ENCODE results near the gene COL5A1. TPM values are rescaled to one million over a fixed set of nuclear protein-coding genes. Genes with fewer than 3 reads are reported as not detected.

The COL5A1 gene
- total RNA-seq, 4 donors from 2014 or later = 51.9 to 78.3 (median 62.4) TPM

- H3K4me3 ChIP-seq = no peak overlapping the region
- H3K9me3 ChIP-seq = no peaks in the 10 kb centered on the region
- no peak overlapping the region for H3K27ac ChIP-seq
- DNase-seq (ENCODE audit: low spot score in 2 of 2) = no peak
- peaks cover 0 to 1% (median 0%) of the 10 kb centered on the region in 4 donors for H3K4me1 ChIP-seq
- 88 to 91% methylated on average over 6 to 7 of the region's 9 CpGs for WGBS, 2 donors
- no peaks in the 10 kb centered on the region for H3K27me3 ChIP-seq
- TF ChIP-seq POLR2A (IDR thresholded peaks at IDR 0.05) (no peak), EP300 (IDR thresholded peaks at IDR 0.05) (no peak)
- TF ChIP-seq, protein P1, sequence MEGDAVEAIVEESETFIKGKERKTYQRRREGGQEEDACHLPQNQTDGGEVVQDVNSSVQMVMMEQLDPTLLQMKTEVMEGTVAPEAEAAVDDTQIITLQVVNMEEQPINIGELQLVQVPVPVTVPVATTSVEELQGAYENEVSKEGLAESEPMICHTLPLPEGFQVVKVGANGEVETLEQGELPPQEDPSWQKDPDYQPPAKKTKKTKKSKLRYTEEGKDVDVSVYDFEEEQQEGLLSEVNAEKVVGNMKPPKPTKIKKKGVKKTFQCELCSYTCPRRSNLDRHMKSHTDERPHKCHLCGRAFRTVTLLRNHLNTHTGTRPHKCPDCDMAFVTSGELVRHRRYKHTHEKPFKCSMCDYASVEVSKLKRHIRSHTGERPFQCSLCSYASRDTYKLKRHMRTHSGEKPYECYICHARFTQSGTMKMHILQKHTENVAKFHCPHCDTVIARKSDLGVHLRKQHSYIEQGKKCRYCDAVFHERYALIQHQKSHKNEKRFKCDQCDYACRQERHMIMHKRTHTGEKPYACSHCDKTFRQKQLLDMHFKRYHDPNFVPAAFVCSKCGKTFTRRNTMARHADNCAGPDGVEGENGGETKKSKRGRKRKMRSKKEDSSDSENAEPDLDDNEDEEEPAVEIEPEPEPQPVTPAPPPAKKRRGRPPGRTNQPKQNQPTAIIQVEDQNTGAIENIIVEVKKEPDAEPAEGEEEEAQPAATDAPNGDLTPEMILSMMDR (IDR thresholded peaks at IDR 0.05) = no peak
- peaks cover 0 to 79% (median 4%) of the 10 kb centered on the region in 3 donors for H3K36me3 ChIP-seq
Observed at GRCh38 chr9:134791009-134791408, 149.4 kb downstream of the COL5A1 start.

DNA sequence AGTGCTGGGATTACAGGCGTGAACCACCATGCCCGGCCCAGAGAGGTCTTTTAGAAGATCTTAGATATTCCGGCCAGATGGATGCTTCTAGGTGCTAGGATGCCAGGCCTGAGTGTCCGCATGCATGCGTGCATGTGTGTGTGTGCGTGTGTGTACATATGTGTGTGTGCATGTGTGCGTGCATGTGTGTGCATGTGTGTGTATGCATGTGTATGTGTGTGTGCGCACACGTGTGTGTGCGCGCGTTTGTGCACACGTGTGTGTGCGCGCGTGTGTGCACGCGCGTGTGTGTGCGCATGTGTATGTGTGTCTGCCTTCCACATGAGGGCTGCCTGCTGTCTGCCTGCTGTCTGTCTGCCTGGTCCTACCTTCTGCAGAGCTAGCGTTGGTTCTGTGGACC is 151.0 kb downstream of the COL5A1 start:
- H3K4me1 ChIP-seq = peaks cover 0 to 8% (median 0%) of the 10 kb centered on the region in 4 donors
- H3K36me3 ChIP-seq = peaks cover 0 to 79% (median 4%) of the 10 kb centered on the region in 3 donors
- H3K4me3 ChIP-seq = no peak overlapping the region
- H3K27me3 ChIP-seq = no peaks in the 10 kb centered on the region
- no peak for DNase-seq (ENCODE audit: low spot score in 2 of 2)
- no peak overlapping the region for H3K27ac ChIP-seq
- no peaks in the 10 kb centered on the region for H3K9me3 ChIP-seq
- TF ChIP-seq EP300 (IDR thresholded peaks at IDR 0.05) = no peak
- TF ChIP-seq, protein P1 (IDR thresholded peaks at IDR 0.05) = no peak
- TF ChIP-seq POLR2A (IDR thresholded peaks at IDR 0.05) = no peak
- 60 to 82% methylated on average over 9 to 17 of the region's 21 CpGs for whole genome bisulfite sequencing, 2 donors

- Histone ChIP-seq H3K27me3 (no peaks in the 10 kb centered on the region), H3K4me1 (peaks cover 0 to 8% (median 0%) of the 10 kb centered on the region in 4 donors), H3K4me3 (no peak overlapping the region), H3K9me3 (no peaks in the 10 kb centered on the region), H3K36me3 (peaks cover 0 to 87% (median 4%) of the 10 kb centered on the region in 3 donors), H3K27ac (no peak overlapping the region)
- no peak for TF ChIP-seq POLR2A (IDR thresholded peaks at IDR 0.05)
- TF ChIP-seq, protein P1 (IDR thresholded peaks at IDR 0.05) = no peak
- no peak for DNase-seq (ENCODE audit: low spot score in 2 of 2)
- 82 to 85% methylated on average over 23 of the region's 23 CpGs for WGBS, 2 donors
Observed at GRCh38 chr9:134793288-134794188, 151.9 kb downstream of the COL5A1 start.

DNA sequence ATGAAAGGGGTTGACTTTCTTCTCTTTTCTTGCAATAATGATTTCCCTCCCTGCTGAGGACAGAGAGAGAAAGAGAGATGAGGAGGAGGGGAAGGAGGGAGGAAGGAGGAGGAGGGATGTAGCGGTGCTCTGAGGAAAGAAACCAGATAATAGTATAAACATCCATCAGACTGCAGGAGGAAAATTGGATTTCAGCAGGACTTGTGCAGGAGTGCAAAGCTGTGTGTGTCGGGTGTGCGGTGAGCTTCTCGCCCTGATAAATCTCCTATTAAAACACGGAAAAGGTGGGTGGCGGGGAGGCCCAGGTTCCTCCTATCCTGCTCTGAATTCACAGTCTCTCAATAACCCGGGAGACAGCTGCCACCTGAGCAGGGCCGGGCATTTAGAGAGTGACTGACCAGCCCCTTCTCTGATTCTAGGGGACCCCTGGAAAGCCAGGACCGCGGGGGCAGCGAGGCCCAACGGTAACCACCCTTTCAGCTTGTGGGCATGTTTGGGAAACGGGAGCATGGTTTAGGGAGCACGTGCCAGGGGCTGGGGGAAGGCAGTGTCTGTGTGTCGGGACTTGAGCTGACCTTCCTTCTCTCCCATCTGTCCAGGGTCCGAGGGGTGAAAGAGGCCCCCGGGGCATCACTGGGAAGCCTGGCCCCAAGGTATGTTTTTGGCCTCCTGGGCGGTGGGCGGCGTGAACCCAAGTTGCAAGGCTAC is 153.2 kb downstream of the COL5A1 start:
- Histone ChIP-seq H3K27me3 (no peaks in the 10 kb centered on the region), H3K27ac (no peak overlapping the region), H3K9me3 (no peaks in the 10 kb centered on the region), H3K4me3 (no peak overlapping the region), H3K4me1 (peaks cover 0 to 8% (median 0%) of the 10 kb centered on the region in 4 donors), H3K36me3 (peaks cover 0 to 89% (median 4%) of the 10 kb centered on the region in 3 donors)
- DNase-seq (ENCODE audit: low spot score in 2 of 2) = no peak
- 82 to 85% methylated on average over 20 of the region's 20 CpGs for WGBS, 2 donors
- TF ChIP-seq, protein P1 (IDR thresholded peaks at IDR 0.05) = no peak
- TF ChIP-seq POLR2A (IDR thresholded peaks at IDR 0.05) = no peak
- TF ChIP-seq EP300 (IDR thresholded peaks at IDR 0.05) = no peak

DNA sequence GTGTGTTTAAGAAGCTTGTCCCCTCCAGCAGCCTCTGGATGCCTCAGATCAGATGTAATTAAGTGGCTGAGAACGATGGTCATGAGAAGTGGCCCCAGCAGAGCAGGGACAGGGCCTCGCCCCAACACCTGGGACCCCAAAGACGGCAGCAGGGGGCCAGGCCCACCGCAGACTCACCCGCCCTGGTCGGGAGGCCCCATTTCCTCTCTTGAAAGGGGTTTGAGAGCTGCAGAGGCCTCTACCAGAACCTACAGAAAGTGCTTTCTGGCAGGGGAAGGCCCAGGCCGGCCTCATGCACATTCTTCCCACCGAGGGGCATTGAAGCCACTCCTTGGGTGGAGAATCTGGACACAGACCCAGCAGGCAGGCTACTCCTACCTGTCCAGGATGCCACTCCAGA is 153.8 kb downstream of the COL5A1 start:
- TF ChIP-seq, protein P1 (IDR thresholded peaks at IDR 0.05) = no peak
- no peak for DNase-seq (ENCODE audit: low spot score in 2 of 2)
- Histone ChIP-seq H3K9me3 (no peaks in the 10 kb centered on the region), H3K27ac (no peak overlapping the region), H3K36me3 (peaks cover 0 to 85% (median 4%) of the 10 kb centered on the region in 3 donors), H3K27me3 (no peaks in the 10 kb centered on the region), H3K4me3 (no peak overlapping the region), H3K4me1 (peaks cover 0 to 8% (median 0%) of the 10 kb centered on the region in 4 donors)
- WGBS, 2 donors = 64 to 68% methylated on average over 6 of the region's 8 CpGs

All from tibial nerve (tissue), 4 donors.